WTC11 (cell line): Measurements from ENCODE around the gene MORC3. TPM values are rescaled to one million over a fixed set of nuclear protein-coding genes. Genes with fewer than 3 reads are reported as not detected.

Experiments
- ATAC-seq: fragments of 200-7000 bp; cut with Tn5 transposase; 2 replicates; pipeline ENCODE4 v1.10.0; 2021; ENCODE audit warnings: mild to moderate bottlenecking, moderate library complexity
- CTCF ChIA-PET: fragments of 300-600 bp; sonication (Branson Sonifier 250); formaldehyde crosslinking; loops from one replicate; lab custom pipeline; 2021; ENCODE audit warnings: antibody characterized with exemption; lab: Charles Lee
- POLR2A ChIA-PET: fragments of 350-600 bp; sonication (Branson Sonifier 250); formaldehyde crosslinking; loops from one replicate; lab custom pipeline; 2021; ENCODE audit warnings: antibody characterized with exemption; lab: Charles Lee
- DNase-seq: peaks from one replicate; pipeline ENCODE4 v3.0.0; 2021; ENCODE audit warnings: low spot score
- H3K27ac Mint-ChIP-seq: 2 replicates; pipeline ENCODE4 v1.8.0; 2021; ENCODE audit warnings: mixed read lengths
- H3K27me3 Mint-ChIP-seq: 2 replicates; pipeline ENCODE4 v1.8.0; 2021; ENCODE audit warnings: low read depth, mild to moderate bottlenecking, moderate library complexity, mixed read lengths
- H3K36me3 Mint-ChIP-seq: 2 replicates; pipeline ENCODE4 v1.8.0; 2021; ENCODE audit warnings: mixed read lengths
- H3K4me1 Mint-ChIP-seq: 2 replicates; pipeline ENCODE4 v1.8.0; 2022; ENCODE audit warnings: mixed read lengths
- H3K4me3 Mint-ChIP-seq: 2 replicates; pipeline ENCODE4 v1.8.0; 2021; ENCODE audit warnings: mild to moderate bottlenecking, moderate library complexity, mixed read lengths
- H3K9me3 Mint-ChIP-seq: 2 replicates; pipeline ENCODE4 v1.8.0; 2021; ENCODE audit warnings: mixed read lengths
- CBFB ChIP-seq: sonication (generic); formaldehyde crosslinking; IDR thresholded peaks from 2 replicates; pipeline ENCODE4 v1.8.1; 2022; ENCODE audit warnings: mild to moderate bottlenecking, low read depth, missing genetic modification reagents
- GTF2I ChIP-seq: fragments of 250-450 bp; sonication (Bioruptor Pico); conservative IDR thresholded peaks from 2 replicates; pipeline ENCODE4 v1.4.0; 2021; ENCODE audit warnings: mild to moderate bottlenecking
- KAT7 ChIP-seq: sonication (generic); formaldehyde crosslinking; IDR thresholded peaks from 2 replicates; pipeline ENCODE4 v1.8.1; 2023; ENCODE audit warnings: missing genetic modification reagents, mild to moderate bottlenecking, borderline replicate concordance
- RELA ChIP-seq: sonication (generic); formaldehyde crosslinking; IDR thresholded peaks from 2 replicates; pipeline ENCODE4 v1.8.1; 2022; ENCODE audit warnings: missing genetic modification reagents, mild to moderate bottlenecking, borderline replicate concordance
- SP1 ChIP-seq: sonication (generic); formaldehyde crosslinking; conservative IDR thresholded peaks from 2 replicates; pipeline ENCODE4 v1.8.1; 2022; ENCODE audit warnings: missing genetic modification reagents
- ZBTB21 ChIP-seq: sonication (generic); formaldehyde crosslinking; IDR thresholded peaks from 2 replicates; pipeline ENCODE4 v1.8.1; 2023; ENCODE audit warnings: mild to moderate bottlenecking, missing genetic modification reagents, borderline replicate concordance
- ZNF423 ChIP-seq: fragments of 250-450 bp; sonication (Bioruptor Pico); IDR thresholded peaks from 2 replicates; pipeline ENCODE4 v2.1.2; 2022; ENCODE audit warnings: mild to moderate bottlenecking, moderate library complexity
- total RNA-seq: library from RNA; stranded (reverse); gene quantifications from 3 replicates; pipeline ENCODE4 v1.2.3, GENCODE V29; 2021
- TF ChIP-seq, protein P1 (sequence below): sonication (generic); formaldehyde crosslinking; IDR thresholded peaks from 2 replicates; pipeline ENCODE4 v1.8.0; 2022; ENCODE audit warnings: mild to moderate bottlenecking, missing genetic modification reagents
- TF ChIP-seq, protein P2 (sequence below): fragments of 250-450 bp; sonication (Bioruptor Pico); IDR thresholded peaks from 2 replicates; pipeline ENCODE4 v1.9.0; 2021; ENCODE audit warnings: mild to moderate bottlenecking, borderline replicate concordance
- TF ChIP-seq, protein P3 (sequence below): fragments of 250-450 bp; sonication (Bioruptor Pico); IDR thresholded peaks from 2 replicates; pipeline ENCODE4 v2.1.2; 2022; ENCODE audit warnings: mild to moderate bottlenecking, moderate library complexity
- TF ChIP-seq, protein P4 (sequence below): fragments of 250-450 bp; sonication (Bioruptor Pico); IDR thresholded peaks from 2 replicates; pipeline ENCODE4 v1.9.0; 2021; ENCODE audit warnings: mild to moderate bottlenecking
- TF ChIP-seq, protein P5 (sequence below): fragments of 250-450 bp; sonication (Bioruptor Pico); conservative IDR thresholded peaks from 2 replicates; pipeline ENCODE4 v1.9.0; 2021; ENCODE audit warnings: mild to moderate bottlenecking
- TF ChIP-seq, protein P6 (sequence below): sonication (generic); formaldehyde crosslinking; IDR thresholded peaks from 2 replicates; pipeline ENCODE4 v1.8.1; 2022; ENCODE audit warnings: low read depth, mild to moderate bottlenecking, moderate library complexity, missing genetic modification reagents, borderline replicate concordance
- TF ChIP-seq, protein P7 (sequence below): sonication (generic); formaldehyde crosslinking; conservative IDR thresholded peaks from 2 replicates; pipeline ENCODE4 v1.8.1; 2022; ENCODE audit warnings: mild to moderate bottlenecking, missing genetic modification reagents

MORC3 gene
- total RNA-seq, 1 experiment from 2014 or later = 15.9 TPM

DNA sequence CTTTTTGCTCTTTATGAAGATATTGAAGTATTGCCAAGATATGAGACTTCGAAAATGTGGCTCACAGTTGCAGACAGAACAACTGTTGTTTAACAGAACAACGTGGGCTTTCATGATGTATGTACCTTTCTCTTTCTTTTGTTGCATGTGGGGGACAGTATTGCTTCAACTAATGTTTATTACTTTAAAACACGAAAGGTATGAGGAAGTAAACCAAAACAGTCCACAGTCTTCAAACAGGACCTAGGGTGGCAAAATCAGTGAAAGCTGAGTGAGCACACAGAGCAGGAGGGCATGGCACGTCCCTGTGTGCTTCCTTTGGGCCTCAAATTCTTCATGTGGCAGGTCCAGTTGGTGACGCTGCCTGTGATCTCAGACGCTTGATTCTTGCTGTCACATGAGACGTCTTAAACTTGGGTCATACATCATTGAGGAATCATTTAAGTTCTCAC, 57.4 kb downstream of the MORC3 start:
- peaks cover 32% of the 10 kb centered on the region for H3K36me3 Mint-ChIP-seq
- no peak for TF ChIP-seq ZNF423 (CRISPR knock-in tag)
- TF ChIP-seq, protein P1, sequence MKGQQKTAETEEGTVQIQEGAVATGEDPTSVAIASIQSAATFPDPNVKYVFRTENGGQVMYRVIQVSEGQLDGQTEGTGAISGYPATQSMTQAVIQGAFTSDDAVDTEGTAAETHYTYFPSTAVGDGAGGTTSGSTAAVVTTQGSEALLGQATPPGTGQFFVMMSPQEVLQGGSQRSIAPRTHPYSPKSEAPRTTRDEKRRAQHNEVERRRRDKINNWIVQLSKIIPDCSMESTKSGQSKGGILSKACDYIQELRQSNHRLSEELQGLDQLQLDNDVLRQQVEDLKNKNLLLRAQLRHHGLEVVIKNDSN = no peak
- TF ChIP-seq, protein P2, sequence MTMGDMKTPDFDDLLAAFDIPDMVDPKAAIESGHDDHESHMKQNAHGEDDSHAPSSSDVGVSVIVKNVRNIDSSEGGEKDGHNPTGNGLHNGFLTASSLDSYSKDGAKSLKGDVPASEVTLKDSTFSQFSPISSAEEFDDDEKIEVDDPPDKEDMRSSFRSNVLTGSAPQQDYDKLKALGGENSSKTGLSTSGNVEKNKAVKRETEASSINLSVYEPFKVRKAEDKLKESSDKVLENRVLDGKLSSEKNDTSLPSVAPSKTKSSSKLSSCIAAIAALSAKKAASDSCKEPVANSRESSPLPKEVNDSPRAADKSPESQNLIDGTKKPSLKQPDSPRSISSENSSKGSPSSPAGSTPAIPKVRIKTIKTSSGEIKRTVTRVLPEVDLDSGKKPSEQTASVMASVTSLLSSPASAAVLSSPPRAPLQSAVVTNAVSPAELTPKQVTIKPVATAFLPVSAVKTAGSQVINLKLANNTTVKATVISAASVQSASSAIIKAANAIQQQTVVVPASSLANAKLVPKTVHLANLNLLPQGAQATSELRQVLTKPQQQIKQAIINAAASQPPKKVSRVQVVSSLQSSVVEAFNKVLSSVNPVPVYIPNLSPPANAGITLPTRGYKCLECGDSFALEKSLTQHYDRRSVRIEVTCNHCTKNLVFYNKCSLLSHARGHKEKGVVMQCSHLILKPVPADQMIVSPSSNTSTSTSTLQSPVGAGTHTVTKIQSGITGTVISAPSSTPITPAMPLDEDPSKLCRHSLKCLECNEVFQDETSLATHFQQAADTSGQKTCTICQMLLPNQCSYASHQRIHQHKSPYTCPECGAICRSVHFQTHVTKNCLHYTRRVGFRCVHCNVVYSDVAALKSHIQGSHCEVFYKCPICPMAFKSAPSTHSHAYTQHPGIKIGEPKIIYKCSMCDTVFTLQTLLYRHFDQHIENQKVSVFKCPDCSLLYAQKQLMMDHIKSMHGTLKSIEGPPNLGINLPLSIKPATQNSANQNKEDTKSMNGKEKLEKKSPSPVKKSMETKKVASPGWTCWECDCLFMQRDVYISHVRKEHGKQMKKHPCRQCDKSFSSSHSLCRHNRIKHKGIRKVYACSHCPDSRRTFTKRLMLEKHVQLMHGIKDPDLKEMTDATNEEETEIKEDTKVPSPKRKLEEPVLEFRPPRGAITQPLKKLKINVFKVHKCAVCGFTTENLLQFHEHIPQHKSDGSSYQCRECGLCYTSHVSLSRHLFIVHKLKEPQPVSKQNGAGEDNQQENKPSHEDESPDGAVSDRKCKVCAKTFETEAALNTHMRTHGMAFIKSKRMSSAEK (CRISPR knock-in tag) = no peak
- TF ChIP-seq, protein P3, sequence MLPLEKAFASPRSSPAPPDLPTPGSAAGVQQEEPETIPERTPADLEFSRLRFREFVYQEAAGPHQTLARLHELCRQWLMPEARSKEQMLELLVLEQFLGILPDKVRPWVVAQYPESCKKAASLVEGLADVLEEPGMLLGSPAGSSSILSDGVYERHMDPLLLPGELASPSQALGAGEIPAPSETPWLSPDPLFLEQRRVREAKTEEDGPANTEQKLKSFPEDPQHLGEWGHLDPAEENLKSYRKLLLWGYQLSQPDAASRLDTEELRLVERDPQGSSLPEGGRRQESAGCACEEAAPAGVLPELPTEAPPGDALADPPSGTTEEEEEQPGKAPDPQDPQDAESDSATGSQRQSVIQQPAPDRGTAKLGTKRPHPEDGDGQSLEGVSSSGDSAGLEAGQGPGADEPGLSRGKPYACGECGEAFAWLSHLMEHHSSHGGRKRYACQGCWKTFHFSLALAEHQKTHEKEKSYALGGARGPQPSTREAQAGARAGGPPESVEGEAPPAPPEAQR (CRISPR knock-in tag) = no peak
- TF ChIP-seq, protein P4, sequence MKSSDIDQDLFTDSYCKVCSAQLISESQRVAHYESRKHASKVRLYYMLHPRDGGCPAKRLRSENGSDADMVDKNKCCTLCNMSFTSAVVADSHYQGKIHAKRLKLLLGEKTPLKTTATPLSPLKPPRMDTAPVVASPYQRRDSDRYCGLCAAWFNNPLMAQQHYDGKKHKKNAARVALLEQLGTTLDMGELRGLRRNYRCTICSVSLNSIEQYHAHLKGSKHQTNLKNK (CRISPR knock-in tag) = no peak
- TF ChIP-seq KAT7 (CRISPR knock-in tag) = no peak
- no peak for TF ChIP-seq GTF2I (CRISPR knock-in tag)
- TF ChIP-seq, protein P5, sequence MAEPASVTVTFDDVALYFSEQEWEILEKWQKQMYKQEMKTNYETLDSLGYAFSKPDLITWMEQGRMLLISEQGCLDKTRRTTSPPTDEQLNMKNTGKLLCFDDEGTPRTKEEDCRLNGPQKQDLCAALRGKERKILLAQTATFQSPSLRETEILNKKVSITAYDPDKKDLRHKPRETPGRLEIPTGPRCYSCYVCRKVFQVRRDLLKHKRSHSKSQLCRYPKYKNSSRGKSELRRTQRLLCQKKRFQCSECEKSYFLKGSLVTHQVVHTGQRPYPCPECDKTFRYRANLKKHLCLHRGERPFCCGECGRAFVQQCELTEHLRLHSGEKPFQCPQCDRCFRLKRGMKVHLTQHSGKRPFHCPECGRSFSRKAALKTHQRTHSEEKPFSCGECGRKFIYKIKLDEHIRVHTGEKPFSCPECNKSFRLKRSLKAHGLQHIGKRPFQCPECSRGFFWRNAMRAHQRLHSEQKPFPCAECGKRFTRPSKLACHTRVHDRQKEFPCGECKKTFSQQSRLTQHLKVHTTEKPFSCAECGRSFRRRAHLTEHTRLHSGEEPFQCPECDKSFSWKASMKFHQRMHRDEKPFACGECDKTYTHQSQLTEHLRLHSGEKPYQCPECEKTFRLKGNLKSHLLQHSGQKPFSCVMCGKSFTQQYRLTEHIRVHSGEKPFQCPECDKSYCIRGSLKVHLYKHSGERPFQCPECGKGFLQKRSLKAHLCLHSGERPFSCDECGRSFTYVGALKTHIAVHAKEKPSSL (CRISPR knock-in tag) = no peak
- TF ChIP-seq SP1 (CRISPR knock-in tag) = no peak
- TF ChIP-seq, protein P6, sequence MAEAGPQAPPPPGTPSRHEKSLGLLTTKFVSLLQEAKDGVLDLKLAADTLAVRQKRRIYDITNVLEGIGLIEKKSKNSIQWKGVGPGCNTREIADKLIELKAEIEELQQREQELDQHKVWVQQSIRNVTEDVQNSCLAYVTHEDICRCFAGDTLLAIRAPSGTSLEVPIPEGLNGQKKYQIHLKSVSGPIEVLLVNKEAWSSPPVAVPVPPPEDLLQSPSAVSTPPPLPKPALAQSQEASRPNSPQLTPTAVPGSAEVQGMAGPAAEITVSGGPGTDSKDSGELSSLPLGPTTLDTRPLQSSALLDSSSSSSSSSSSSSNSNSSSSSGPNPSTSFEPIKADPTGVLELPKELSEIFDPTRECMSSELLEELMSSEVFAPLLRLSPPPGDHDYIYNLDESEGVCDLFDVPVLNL (CRISPR knock-in tag) = no peak
- TF ChIP-seq RELA = no peak
- no peak for TF ChIP-seq ZBTB21
- no peak for TF ChIP-seq CBFB (CRISPR knock-in tag)
- TF ChIP-seq, protein P7, sequence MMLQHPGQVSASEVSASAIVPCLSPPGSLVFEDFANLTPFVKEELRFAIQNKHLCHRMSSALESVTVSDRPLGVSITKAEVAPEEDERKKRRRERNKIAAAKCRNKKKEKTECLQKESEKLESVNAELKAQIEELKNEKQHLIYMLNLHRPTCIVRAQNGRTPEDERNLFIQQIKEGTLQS (CRISPR knock-in tag) = no peak
- DNase-seq (no peak), ATAC-seq (no peak)
- H3K4me1 Mint-ChIP-seq = no peaks in the 10 kb centered on the region
- H3K4me3 Mint-ChIP-seq = no peak overlapping the region
- H3K27me3 Mint-ChIP-seq = no peaks in the 10 kb centered on the region
- ChIA-PET CTCF (interaction anchor here (1.2 kb wide), 1 partner anchor 252 kb away, joined by 5 read pairs; no protein-coding TSS in a partner anchor), POLR2A (interaction anchor here (0.5 kb wide), 1 partner anchor 239 kb away, joined by 6 read pairs; no protein-coding TSS in a partner anchor)
- no peaks in the 10 kb centered on the region for H3K9me3 Mint-ChIP-seq
- H3K27ac Mint-ChIP-seq = peak overlapping the region; percentile 17
